Testis (tissue), 3 donors: ENCODE measurements around the gene VWA3A. TPM values are rescaled to one million over a fixed set of nuclear protein-coding genes. Genes with fewer than 3 reads are reported as not detected.

Source experiments
- DNase-seq: peaks from one replicate; pipeline ENCODE4 v3.0.0-alpha.2; 2019
- H3K27ac ChIP-seq, 2 donors: fragments of 200-600 bp; sonication (generic); one replicate each; pipeline ENCODE4 v1.5.1; 2019
- H3K27me3 ChIP-seq: fragments of 200-600 bp; sonication (generic); one replicate; pipeline ENCODE4 v1.5.1; 2019
- H3K36me3 ChIP-seq: fragments of 200-600 bp; sonication (generic); one replicate; pipeline ENCODE4 v1.5.1; 2017; ENCODE audit warnings: low read depth; ENCODE audit errors: missing control alignments
- H3K4me1 ChIP-seq: fragments of 200-600 bp; sonication (generic); one replicate; pipeline ENCODE4 v1.5.1; 2019
- H3K4me3 ChIP-seq, 2 donors: fragments of 200-600 bp; sonication (generic); one replicate each; pipeline ENCODE4 v1.5.1; 2017 to 2019
- H3K9me3 ChIP-seq: fragments of 200-600 bp; sonication (generic); one replicate; pipeline ENCODE4 v1.5.1; 2017
- POLR2A ChIP-seq: fragments of 450-650 bp; IDR thresholded peaks from one replicate; pipeline ENCODE4 v1.6.1; 2017; ENCODE audit warnings: antibody characterized with exemption, mild to moderate bottlenecking, moderate library complexity
- whole genome bisulfite sequencing, 2 donors: methylation state at CpG; one replicate each; pipeline ENCODE4 v1.1.5; 2018; 5-methylcytosine and 5-hydroxymethylcytosine counted together
- intact Hi-C: fragments of 100-400 bp; cut with DNase I; formaldehyde crosslinking; loops from one replicate; pipeline ENCODE4 v1.15.1; 2023; ENCODE audit warnings: low total_unique reads
- polyA plus RNA-seq: library from polyadenylated mRNA; stranded (reverse); fragments of 350-450 nt; fragmentation: Illumina TruSeq; extraction: RNeasy Lipid Tissue Mini Kit (QIAGEN cat#74804); gene quantifications from one replicate; pipeline ENCODE4 v1.2.3, GENCODE V29; 2014; ENCODE audit warnings: low read depth, low replicate concordance; ENCODE audit not compliant: insufficient read depth
- total RNA-seq, 2 donors: library from RNA; depleted of rRNA; stranded (reverse); fragments of >200 nt; gene quantifications; one replicate each; pipeline ENCODE4 v1.2.3, GENCODE V29; 2016
- TF ChIP-seq, protein P1 (sequence below), 3 experiments: fragments of 450-650 bp in 2 of 3; fragments of 200-600 bp in 1 of 3; sonication (generic) in 1 of 3; IDR thresholded peaks; one replicate each; pipeline ENCODE4 v1.5.1; 2016 to 2019; ENCODE audit warnings: antibody characterized with exemption in 3 of 3, mild to moderate bottlenecking in 2 of 3, moderate library complexity in 1 of 3

The VWA3A gene
- total and polyA plus RNA-seq, 3 donors from 2014 or later, result 5.0 to 15.8 (median 9.8) TPM

DNA sequence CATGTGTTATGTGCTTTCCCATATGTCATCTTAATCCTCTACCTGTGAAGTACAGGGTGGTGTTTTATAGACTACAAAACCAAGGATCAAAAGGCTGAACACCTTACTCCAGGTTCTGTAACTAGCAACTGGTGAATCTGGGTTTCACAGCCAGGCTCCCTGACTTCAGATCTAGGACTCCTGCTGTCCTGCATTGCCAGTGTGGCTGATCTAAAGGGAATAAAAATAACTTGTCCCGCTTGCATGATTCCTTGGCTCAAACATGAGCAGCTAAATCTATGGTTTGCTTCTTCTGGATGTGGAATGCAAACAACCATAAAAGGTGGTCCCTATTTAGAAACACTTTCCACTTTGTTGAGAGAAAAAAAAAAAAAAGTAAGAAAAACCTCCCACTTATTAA lies 3.7 kb upstream of the VWA3A start:
- intact Hi-C loops, result no loop called here
- Histone ChIP-seq H3K27ac (no peak overlapping the region), H3K4me3 (no peak overlapping the region), H3K36me3 (no peaks in the 10 kb centered on the region), H3K9me3 (no peaks in the 10 kb centered on the region), H3K27me3 (no peaks in the 10 kb centered on the region), H3K4me1 (no peaks in the 10 kb centered on the region)
- DNase-seq, result no peak
- no peak for TF ChIP-seq POLR2A
- TF ChIP-seq, protein P1, sequence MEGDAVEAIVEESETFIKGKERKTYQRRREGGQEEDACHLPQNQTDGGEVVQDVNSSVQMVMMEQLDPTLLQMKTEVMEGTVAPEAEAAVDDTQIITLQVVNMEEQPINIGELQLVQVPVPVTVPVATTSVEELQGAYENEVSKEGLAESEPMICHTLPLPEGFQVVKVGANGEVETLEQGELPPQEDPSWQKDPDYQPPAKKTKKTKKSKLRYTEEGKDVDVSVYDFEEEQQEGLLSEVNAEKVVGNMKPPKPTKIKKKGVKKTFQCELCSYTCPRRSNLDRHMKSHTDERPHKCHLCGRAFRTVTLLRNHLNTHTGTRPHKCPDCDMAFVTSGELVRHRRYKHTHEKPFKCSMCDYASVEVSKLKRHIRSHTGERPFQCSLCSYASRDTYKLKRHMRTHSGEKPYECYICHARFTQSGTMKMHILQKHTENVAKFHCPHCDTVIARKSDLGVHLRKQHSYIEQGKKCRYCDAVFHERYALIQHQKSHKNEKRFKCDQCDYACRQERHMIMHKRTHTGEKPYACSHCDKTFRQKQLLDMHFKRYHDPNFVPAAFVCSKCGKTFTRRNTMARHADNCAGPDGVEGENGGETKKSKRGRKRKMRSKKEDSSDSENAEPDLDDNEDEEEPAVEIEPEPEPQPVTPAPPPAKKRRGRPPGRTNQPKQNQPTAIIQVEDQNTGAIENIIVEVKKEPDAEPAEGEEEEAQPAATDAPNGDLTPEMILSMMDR (IDR thresholded peaks at IDR 0.05), result no peak
- WGBS, 2 donors, result 88 to 93% methylated on average over 1 of the region's 1 CpG

- Histone ChIP-seq H3K4me3 (no peak overlapping the region), H3K4me1 (no peaks in the 10 kb centered on the region), H3K27ac (no peak overlapping the region), H3K27me3 (no peaks in the 10 kb centered on the region), H3K36me3 (no peaks in the 10 kb centered on the region), H3K9me3 (no peaks in the 10 kb centered on the region)
- intact Hi-C loops, result no loop called here
- WGBS, 2 donors, result 86 to 91% methylated on average over 4 of the region's 4 CpGs
- no peak for DNase-seq
- TF ChIP-seq, protein P1 (IDR thresholded peaks at IDR 0.05), result no peak
- TF ChIP-seq POLR2A, result no peak
Measured at GRCh38 chr16:22089910-22090309, 2.4 kb upstream of the VWA3A start.

DNA sequence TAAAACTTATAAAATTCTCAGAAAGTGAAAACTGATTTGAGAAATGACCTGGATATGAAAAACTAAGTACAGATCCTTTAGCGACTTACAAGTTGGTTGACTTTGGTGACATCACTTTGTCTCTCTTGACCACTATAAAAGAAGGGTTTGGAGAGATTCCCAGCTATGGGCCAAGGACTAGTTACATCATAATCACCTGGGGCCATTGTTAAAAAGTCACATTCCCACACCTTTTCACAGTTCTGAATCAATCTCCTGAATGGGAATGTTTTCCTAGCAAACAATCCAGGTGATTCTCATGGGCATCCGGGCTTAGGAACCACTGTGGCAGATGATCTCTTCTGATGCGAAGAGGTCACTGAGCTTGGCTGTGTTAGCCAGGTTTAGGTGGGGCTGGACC lies 620 bp upstream of the VWA3A start:
- no peak for DNase-seq
- Histone ChIP-seq H3K27ac (no peak overlapping the region), H3K4me1 (no peaks in the 10 kb centered on the region), H3K27me3 (no peaks in the 10 kb centered on the region), H3K36me3 (no peaks in the 10 kb centered on the region), H3K4me3 (no peak overlapping the region), H3K9me3 (no peaks in the 10 kb centered on the region)
- WGBS, 2 donors, result 93 to 98% methylated on average over 2 to 3 of the region's 3 CpGs
- TF ChIP-seq, protein P1 (IDR thresholded peaks at IDR 0.05), result no peak
- no peak for TF ChIP-seq POLR2A
- intact Hi-C loops, result no loop called here

GRCh38 chr16:22093331-22093730 lies 990 bp downstream of the VWA3A start:
- H3K4me1 ChIP-seq, result no peaks in the 10 kb centered on the region
- no peak overlapping the region for H3K4me3 ChIP-seq
- H3K27me3 ChIP-seq, result no peaks in the 10 kb centered on the region
- 85 to 91% methylated on average over 3 of the region's 3 CpGs for WGBS, 2 donors
- no peaks in the 10 kb centered on the region for H3K9me3 ChIP-seq
- intact Hi-C loops, result no loop called here
- no peak for DNase-seq
- TF ChIP-seq, protein P1 (IDR thresholded peaks at IDR 0.05), result no peak
- no peak for TF ChIP-seq POLR2A
- no peaks in the 10 kb centered on the region for H3K36me3 ChIP-seq
- H3K27ac ChIP-seq, result no peak overlapping the region

- TF ChIP-seq, protein P1 (IDR thresholded peaks at IDR 0.05), result no peak
- TF ChIP-seq POLR2A, result no peak
- H3K27ac ChIP-seq, result no peak overlapping the region
- 79 to 87% methylated on average over 3 of the region's 3 CpGs for WGBS, 2 donors
- H3K4me3 ChIP-seq, result no peak overlapping the region
- no peaks in the 10 kb centered on the region for H3K27me3 ChIP-seq
- intact Hi-C loops, result no loop called here
- H3K36me3 ChIP-seq, result no peaks in the 10 kb centered on the region
- no peaks in the 10 kb centered on the region for H3K9me3 ChIP-seq
- H3K4me1 ChIP-seq, result no peaks in the 10 kb centered on the region
- DNase-seq, result no peak
Measured at GRCh38 chr16:22093996-22094395, 1.7 kb downstream of the VWA3A start.
